ENCODE results near the gene TTYH1. TPM values are rescaled to one million over a fixed set of nuclear protein-coding genes. Genes with fewer than 3 reads are reported as not detected.

Gene TTYH1
- total and polyA plus RNA-seq, 9 of the 15 experiments (the other 6 are each of a cell fraction or from before 2014, with no cell fraction given), result 0.08 TPM; not detected in 8

GRCh38 chr19:54448774-54449700 is 33.8 kb downstream of the TTYH1 start, which contains the start of gene LENG8 (continued):
- no peak for TF ChIP-seq ZC3H8 (IDR thresholded peaks at IDR 0.05)
- TF ChIP-seq, protein P1, sequence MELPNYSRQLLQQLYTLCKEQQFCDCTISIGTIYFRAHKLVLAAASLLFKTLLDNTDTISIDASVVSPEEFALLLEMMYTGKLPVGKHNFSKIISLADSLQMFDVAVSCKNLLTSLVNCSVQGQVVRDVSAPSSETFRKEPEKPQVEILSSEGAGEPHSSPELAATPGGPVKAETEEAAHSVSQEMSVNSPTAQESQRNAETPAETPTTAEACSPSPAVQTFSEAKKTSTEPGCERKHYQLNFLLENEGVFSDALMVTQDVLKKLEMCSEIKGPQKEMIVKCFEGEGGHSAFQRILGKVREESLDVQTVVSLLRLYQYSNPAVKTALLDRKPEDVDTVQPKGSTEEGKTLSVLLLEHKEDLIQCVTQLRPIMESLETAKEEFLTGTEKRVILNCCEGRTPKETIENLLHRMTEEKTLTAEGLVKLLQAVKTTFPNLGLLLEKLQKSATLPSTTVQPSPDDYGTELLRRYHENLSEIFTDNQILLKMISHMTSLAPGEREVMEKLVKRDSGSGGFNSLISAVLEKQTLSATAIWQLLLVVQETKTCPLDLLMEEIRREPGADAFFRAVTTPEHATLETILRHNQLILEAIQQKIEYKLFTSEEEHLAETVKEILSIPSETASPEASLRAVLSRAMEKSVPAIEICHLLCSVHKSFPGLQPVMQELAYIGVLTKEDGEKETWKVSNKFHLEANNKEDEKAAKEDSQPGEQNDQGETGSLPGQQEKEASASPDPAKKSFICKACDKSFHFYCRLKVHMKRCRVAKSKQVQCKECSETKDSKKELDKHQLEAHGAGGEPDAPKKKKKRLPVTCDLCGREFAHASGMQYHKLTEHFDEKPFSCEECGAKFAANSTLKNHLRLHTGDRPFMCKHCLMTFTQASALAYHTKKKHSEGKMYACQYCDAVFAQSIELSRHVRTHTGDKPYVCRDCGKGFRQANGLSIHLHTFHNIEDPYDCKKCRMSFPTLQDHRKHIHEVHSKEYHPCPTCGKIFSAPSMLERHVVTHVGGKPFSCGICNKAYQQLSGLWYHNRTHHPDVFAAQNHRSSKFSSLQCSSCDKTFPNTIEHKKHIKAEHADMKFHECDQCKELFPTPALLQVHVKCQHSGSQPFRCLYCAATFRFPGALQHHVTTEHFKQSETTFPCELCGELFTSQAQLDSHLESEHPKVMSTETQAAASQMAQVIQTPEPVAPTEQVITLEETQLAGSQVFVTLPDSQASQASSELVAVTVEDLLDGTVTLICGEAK (IDR thresholded peaks at IDR 0.05), result peak; percentile 80
- TF ChIP-seq, protein P1 (CRISPR knock-in tag; IDR thresholded peaks at IDR 0.05), result no peak
- TF ChIP-seq SNIP1 (IDR thresholded peaks at IDR 0.05; ENCODE audit: low read depth), result no peak
- no peak for TF ChIP-seq PCBP2 (IDR thresholded peaks at IDR 0.05; ENCODE audit: low read depth, low read length, poor library complexity, severe bottlenecking)
- no peak for TF ChIP-seq ZNF274 (IDR thresholded peaks at IDR 0.05; ENCODE audit: borderline replicate concordance, low read depth, low read length)
- TF ChIP-seq SMAD2 (IDR thresholded peaks at IDR 0.05; ENCODE audit: low read depth, low read length), result no peak
- TF ChIP-seq ZNF134 (CRISPR knock-in tag; conservative IDR thresholded peaks at IDR 0.05), result no peak
- no peak for TF ChIP-seq HLTF (IDR thresholded peaks at IDR 0.05)
- peak; percentile 81; the same call in 1 of the 2 replicates for TF ChIP-seq LCOR (CRISPR knock-in tag; IDR thresholded peaks at IDR 0.05)
- no peak for TF ChIP-seq ZNF174 (CRISPR knock-in tag; IDR thresholded peaks at IDR 0.05)
- TF ChIP-seq ARNT (IDR thresholded peaks at IDR 0.05), result 0 out of 4 replicates have a peak, but pooled peaks of 1 of the 2 experiments have one; percentile 36
- TF ChIP-seq NUFIP1 (IDR thresholded peaks at IDR 0.05; ENCODE audit: partially characterized antibody), result no peak
- TF ChIP-seq, protein P2, sequence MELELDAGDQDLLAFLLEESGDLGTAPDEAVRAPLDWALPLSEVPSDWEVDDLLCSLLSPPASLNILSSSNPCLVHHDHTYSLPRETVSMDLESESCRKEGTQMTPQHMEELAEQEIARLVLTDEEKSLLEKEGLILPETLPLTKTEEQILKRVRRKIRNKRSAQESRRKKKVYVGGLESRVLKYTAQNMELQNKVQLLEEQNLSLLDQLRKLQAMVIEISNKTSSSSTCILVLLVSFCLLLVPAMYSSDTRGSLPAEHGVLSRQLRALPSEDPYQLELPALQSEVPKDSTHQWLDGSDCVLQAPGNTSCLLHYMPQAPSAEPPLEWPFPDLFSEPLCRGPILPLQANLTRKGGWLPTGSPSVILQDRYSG (tag; conservative IDR thresholded peaks at IDR 0.05; ENCODE audit: low read depth), result no peak
- TF ChIP-seq FOS (IDR thresholded peaks at IDR 0.05; ENCODE audit: extremely low read depth, insufficient read length), result peak; percentile 63
- no peak for TF ChIP-seq ILK (tag; IDR thresholded peaks at IDR 0.05; ENCODE audit: borderline replicate concordance, low read depth)
- no peak for TF ChIP-seq ZNF398 (CRISPR knock-in tag; IDR thresholded peaks at IDR 0.05)

Data from K562 (cell line).